GM21717 (cell line): ENCODE measurements around the gene MYO5B.
"Not testable (repeated sequence)": the region's sequence is repeated elsewhere in the genome, so short reads cannot be mapped to it uniquely, and the experiment has no call there.

Source experiments
- ATAC-seq: cut with Tn5 transposase; IDR thresholded peaks from one replicate; pipeline ENCODE4 v1.9.1; 2021; ENCODE audit warnings: mild to moderate bottlenecking, moderate library complexity; ENCODE audit not compliant: unreplicated experiment

MYO5B gene

GRCh38 chr18:50194631-50195532 lies at the start of gene MYO5B:
MYO5B (minus strand) TSS chr18:50195147; CDS start chr18:50194793, 354 bp downstream.
- ATAC-seq = peak; percentile 72

GRCh38 chr18:50241768-50242167 lies 46.8 kb upstream of the MYO5B start:
- not testable (repeated sequence) for ATAC-seq

- ATAC-seq = no peak
These were observed 45.2 kb upstream of the MYO5B start for GRCh38 chr18:50240080-50240563.

- ATAC-seq = no peak
These were observed 37.5 kb upstream of the MYO5B start for GRCh38 chr18:50232419-50232818.

- ATAC-seq = no peak
These were observed 36.7 kb upstream of the MYO5B start for GRCh38 chr18:50231621-50232020.

- ATAC-seq = not testable (repeated sequence)
These were observed 25.3 kb upstream of the MYO5B start for GRCh38 chr18:50220249-50220648.

GRCh38 chr18:50218432-50219197 lies 23.7 kb upstream of the MYO5B start:
- ATAC-seq = peak; percentile 56

GRCh38 chr18:50209311-50209710 lies 14.4 kb upstream of the MYO5B start:
- no peak for ATAC-seq

- no peak for ATAC-seq
These were observed 12.8 kb upstream of the MYO5B start for GRCh38 chr18:50207722-50208121.

GRCh38 chr18:50203801-50204604 lies 9.1 kb upstream of the MYO5B start:
- ATAC-seq = no peak

- ATAC-seq = no peak
These were observed 6.6 kb upstream of the MYO5B start for GRCh38 chr18:50201476-50202018.

GRCh38 chr18:50199921-50200320 lies 5.0 kb upstream of the MYO5B start:
- no peak for ATAC-seq

GRCh38 chr18:50199346-50199855 lies 4.5 kb upstream of the MYO5B start:
- no peak for ATAC-seq

- no peak for ATAC-seq
These were observed 1.3 kb upstream of the MYO5B start for GRCh38 chr18:50196261-50196660.

- no peak for ATAC-seq
These were observed 742 bp upstream of the MYO5B start for GRCh38 chr18:50195689-50196088.

- ATAC-seq = no peak
These were observed 934 bp downstream of the MYO5B start for GRCh38 chr18:50193796-50194630.

- ATAC-seq = no peak
These were observed 1.8 kb downstream of the MYO5B start for GRCh38 chr18:50192995-50193795.

GRCh38 chr18:50190926-50191325 lies 4.0 kb downstream of the MYO5B start:
- no peak for ATAC-seq

GRCh38 chr18:50190236-50190635 lies 4.7 kb downstream of the MYO5B start:
- no peak for ATAC-seq
